NCI-H69 (cell line): Measurements from ENCODE around the gene ELMO3.

Source experiments
- DNase-seq: peaks from one replicate; lab custom pipeline; 2025; lab: John Stamatoyannopoulos, UW

Gene ELMO3, protein sequence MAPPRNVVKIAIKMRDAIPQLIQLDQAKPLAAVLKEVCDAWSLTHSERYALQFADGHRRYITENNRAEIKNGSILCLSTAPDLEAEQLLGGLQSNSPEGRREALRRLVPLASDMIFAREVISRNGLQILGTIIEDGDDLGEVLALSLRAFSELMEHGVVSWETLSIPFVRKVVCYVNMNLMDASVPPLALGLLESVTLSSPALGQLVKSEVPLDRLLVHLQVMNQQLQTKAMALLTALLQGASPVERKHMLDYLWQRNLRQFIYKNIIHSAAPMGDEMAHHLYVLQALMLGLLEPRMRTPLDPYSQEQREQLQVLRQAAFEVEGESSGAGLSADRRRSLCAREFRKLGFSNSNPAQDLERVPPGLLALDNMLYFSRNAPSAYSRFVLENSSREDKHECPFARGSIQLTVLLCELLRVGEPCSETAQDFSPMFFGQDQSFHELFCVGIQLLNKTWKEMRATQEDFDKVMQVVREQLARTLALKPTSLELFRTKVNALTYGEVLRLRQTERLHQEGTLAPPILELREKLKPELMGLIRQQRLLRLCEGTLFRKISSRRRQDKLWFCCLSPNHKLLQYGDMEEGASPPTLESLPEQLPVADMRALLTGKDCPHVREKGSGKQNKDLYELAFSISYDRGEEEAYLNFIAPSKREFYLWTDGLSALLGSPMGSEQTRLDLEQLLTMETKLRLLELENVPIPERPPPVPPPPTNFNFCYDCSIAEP

DNA sequence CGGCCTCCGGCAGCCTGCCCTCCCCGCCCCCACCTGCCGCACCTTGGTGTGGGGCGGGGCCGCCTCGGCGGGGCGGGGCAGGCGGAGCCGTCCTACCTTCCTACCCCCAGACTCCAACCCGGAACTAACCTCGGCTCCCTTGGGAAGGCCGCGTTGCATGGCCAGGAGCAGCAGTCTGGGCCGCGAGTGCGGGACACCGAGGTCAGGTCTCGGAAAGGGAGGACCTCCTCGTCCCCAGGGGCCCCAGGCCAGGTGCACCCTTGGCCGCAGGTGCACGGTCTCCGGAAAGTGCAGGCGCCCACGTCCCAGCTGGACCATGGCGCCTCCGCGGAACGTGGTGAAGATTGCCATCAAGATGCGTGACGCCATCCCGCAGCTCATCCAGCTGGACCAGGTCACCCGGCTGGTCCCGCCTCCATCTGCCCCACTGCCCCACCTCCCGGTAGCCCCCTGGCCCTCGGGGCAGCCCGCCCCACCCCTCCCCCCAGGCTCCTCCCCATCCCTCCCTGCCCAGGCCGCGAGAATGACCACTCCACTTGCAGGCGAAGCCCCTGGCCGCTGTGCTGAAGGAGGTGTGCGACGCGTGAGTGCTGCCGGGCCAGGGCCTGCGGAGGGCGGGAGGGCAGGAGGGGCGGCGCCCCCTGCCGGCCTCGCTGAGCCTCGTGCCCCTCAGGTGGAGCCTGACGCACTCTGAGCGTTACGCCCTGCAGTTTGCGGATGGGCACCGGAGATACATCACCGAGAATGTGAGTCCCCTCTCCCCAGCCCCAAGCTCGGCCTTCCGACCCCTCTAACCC is at the start of gene ELMO3:
Gene ELMO3 (plus strand): TSS at position 121 of the 797 bp plus-strand sequence. CDS start 196 bp downstream, at position 317.
- DNase-seq, result peak; percentile 72

DNA sequence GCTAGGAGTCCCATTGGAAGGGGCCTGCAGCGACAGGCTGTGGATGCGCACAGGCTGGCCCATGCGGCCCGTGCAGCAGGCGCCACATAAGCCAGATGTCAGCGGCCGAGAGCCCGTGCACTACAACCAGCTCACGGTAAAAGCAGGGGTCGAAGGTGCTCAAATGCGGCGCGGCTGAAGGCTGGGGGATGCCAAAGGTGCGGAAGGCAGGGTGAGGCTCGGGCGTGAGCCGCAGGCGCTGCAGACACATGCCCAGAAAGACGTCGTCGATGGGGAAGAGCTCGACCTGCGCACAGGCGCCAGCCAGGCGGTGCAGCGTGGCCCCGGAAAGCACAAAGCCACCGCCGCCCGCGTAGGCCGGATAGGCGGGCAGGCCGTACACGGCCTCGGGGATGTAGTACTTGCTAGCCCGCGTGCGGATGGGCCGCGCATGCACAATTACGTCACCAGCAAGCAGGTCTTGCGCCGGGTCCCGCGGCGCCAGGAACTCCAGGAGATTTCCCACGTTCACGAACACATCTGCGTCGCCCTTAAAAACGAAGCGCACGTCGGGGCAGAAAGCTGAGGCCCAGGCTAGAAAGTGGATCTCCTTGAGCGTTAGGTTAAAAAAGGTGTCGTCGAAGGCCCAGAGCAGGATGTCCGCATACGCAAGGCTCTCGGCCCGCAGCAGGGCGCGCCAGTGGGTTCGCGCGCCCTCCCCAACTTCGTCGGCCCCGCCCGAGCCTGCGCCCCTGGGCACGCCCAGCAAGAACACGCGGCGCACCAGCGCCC is 49.5 kb upstream of the ELMO3 start:
- no peak for DNase-seq

DNA sequence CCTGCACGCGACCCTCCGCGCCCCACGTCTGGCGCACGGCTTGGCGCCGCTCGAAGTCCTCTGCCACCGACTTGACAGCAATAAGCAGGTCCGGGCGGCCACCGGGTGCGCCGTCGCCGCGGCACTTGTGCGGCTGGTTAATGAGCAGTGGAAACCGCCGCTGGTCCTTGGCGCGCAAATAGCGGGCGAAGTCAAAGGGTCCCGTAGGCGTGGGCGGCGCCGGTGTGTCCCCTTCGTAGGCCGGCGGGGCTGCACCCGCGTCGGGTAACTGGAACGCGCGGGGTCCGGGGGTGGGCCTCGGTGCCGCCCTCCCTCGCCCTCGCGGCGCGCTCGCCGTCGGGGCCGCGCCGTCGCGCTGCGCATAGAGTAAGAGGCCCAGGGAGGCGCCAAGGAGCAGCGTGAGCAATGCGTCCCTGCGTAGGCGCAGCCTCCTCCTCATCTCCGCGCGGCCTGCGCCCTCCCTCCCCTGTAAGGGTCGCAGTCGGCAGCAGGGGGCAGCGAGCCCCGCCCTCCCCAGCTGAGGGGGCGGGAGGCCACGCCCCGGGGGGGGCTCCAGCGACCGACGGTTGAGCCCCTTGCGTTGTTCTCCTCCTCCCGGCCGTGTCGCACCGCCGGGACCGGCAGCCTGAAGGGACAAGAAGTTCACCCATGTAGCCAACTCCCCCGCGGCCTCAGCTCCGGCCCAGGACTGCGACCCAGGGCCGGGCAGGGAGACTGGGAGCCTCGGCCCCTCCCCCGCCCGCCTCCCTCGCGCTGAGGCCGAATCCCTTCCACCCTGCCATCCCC is 48.7 kb upstream of the ELMO3 start:
- DNase-seq, result peak; percentile 66

DNA sequence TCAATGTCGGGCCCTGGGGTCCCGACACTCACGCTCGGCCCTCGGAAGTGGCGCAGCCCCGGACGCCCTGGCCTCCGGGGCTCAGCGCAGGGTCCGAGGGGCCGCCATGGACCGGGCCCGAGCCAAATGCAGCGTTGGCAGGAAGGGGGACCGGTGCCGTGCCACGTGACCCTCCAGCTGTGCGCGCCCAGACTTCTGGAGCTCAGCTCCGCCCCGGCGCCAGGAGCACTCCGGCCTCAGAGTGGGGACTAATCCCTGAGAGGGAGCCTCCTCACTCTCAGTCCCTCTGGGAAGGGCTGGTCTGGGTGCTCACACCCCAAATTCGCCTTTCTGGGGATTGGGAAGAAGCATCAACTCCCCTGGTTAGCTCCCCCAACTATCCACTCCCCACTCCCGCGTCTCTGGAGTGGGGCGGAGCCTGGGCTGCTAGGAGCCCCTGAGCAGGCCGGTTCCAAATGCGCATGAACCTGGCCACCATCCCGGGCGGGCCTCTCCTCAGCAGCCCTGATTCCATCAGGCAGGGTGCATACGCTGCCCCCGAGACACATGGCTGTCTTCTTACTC is 48.0 kb upstream of the ELMO3 start, which contains the start of gene B3GNT9:
Gene B3GNT9 (minus strand): TSS at position 166 of the 564 bp plus-strand sequence. CDS start 513 bp downstream, outside the sequence.
- DNase-seq, result peak; percentile 69

DNA sequence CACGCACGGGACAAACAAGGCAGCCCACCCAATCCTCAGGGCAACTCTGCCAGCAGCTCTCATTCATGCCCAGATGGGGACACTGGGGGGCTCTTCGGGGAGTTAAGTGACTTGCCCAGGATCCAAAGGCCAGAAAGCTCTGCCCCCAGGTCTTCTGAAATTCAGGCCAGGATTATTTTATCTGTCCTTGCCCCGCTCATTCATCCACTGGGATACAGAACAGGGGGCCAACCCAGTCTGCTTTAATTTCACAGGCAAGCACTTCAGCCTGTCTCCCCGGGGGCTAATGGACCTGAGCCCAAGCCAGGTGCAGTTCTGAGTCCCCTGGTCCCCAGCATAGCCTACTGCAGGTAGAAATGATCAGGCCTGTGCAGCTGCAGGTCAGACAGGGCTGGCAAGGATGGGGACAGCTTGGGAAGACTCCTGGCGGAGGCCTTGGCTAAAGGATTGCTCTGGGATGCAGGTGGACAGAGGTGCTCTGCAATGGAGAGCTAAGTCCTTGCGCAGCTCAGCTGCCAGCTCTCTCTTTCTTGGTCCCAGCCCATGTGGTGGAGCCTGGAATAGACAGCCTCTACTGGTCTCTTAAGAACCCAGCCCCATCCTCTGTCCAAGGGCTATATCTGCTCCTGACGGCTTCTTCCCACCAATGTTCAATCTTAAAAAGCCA is 47.4 kb upstream of the ELMO3 start:
- peak; percentile 3 for DNase-seq

DNA sequence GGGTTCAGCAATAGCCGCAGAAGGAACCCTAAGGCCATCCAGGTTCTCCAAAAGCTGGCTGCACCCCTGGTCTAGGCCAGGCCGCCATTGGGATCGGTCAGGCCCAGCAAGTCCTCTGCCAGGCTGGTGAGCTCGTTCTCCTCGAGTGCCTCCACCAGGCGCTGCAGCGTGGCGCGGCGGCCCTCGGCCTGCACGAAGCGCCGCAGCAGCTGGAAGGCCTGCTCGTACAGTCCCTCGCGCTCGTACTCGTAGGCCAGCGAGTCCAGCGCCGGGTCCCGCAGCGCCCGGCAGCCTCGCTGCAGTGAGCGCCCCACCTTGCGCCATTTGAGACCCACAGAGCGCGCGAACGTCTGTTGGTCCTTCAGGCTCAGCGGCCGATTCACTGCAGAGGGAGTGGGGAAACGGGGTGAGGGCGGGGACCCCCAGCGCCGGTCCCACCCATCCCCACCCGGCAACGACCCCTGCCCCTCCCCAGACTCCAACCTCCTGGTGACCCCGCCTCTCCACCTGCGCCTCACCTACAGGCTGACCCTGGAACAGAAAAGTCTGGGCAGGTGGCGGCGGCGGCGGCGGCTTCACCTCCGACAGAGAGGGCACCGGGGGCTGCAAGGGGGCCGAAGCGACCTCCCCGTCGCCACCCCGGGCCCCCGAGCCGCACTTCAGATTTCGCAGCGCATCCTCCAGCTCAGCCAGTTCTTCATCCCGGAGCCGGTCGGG is 44.2 kb upstream of the ELMO3 start:
- DNase-seq, result peak; percentile 27

DNA sequence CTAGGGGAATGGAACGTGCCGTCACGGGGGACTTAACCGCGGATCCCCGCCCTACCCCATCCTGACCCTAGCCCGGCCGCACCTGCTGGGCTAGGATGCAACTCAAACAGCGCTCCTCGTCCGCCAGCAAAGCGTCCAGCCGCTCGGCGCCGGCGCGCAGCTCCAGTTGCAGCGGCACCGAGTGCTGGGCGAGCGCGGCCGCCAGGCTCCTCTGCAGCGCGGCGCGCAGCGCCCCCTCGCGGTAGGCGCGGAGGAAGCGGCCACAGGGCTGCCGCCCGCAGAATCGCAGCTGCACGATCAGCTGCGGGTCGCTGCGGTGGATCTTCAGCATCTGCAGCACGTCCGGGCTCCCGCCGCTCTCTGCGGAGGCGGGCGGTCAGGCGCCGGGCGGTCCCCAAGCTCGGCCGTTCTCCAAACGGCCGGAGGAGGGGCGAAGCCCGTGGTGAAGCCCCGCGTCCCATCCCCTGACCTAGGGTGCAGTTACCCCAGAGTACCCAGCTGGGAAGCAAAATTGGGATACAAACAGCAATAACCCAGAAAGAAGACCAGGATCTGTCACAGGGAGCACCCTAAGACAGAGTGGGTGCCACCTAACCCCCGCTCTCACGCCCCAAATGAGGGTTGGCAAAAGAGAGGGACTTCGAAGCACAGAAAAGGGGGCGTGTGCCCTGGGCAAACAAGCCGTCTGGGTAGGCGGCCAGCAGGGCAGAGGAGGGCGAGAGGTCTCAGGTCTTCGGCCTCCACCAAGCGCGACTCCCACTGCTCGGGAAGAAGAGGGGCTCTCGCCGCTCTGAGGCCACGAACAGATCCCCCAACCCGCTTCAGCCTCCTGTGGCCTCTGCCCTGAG is 43.4 kb upstream of the ELMO3 start:
- DNase-seq, result peak; percentile 78

DNA sequence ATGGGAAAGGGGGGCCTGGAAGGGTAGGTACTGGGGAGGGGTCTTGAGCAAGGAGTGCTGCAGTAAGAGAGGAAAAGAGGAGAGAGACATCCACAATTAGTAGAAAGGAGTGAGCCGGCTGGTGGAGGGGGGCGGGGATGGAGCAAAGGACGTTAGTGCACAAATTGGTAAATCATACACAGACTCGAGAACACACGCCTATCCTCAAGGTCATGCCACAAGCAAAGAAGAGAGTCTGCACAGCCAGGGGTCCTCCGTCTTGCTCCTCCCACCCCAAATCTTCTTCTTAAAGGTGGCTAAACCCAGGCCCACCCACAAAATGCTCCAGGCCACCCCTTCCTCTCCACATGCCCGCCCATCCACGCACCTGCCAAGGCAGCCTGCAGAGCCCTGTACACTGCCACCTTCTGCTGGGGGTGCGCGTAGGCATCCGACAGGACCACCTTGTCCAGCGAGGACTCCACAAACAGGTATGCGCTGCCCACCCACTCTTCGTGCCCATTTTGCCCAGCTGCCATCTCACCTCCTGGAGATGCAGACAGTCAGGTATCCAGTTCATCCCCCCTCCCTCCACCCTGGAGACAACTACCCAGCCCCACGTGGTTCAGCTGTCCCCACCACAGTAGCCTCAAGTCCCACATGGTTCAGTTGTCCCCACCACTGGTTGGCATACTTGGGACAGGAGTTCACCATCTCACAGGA is 42.6 kb upstream of the ELMO3 start:
- no peak for DNase-seq

DNA sequence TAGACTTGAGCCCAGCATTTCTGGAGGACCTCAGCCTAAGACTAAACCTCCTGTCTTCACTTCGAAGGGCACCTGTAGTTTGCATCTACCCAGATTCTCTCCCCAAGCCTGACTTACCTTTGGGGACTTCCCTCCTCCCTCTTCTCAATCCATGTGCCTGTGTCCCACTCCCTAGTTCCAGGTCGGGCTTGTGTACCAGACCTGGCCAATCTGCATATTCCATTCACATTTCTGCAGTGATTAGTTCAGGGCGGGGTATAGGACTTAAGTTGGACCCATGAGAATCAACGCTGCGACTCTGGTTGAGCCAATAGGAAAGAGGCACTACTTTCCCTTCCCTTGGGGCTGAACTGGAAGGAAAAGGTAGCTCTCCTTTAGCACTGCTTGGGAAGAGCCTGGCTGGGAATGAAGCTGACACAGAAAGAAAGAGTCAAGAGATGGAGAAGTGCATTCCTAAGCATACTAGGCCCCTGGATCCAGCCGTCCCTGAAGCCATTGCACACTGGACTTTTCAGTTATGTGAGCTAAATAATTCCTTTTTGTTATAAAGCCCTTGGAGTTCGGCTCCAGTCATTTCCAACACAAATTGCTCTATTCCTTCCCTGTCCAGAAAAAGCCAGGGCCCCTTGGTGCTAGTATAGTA is 41.7 kb upstream of the ELMO3 start:
- no peak for DNase-seq

DNA sequence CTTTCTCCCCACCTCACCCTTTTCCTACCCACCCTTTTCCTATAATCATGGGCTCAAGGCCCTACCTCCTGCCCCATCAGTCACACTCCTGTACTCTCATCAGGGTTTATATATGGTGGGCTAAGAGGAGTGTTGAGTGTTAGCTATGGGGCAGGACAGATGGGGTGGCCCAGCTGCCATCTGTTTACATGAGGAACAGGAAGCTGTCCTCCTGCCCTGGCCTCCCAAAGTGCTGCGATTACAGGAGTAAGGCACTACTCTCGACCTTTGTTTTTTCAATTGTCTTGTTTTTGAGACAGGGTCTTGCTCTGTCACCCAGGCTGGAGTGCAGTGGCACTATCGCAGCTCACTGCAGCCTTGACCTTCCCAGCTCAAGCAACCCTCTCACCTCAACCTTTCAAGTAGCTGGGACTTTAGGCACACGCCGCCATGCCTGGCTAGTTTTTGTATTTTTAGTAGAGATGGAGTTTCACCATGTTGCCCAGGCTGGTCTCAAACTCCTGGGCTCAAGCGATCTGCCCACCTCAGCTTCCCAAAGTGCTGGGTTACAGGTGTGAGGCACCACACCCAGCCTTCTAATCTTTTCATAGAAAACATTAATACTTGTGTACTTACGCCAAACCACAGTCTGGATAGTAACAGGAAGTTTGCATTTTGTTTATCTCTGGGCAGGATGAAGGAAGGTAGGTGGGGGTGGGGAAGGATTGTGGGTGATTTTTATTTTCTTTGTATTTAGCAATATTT is 40.9 kb upstream of the ELMO3 start:
- DNase-seq, result no peak

DNA sequence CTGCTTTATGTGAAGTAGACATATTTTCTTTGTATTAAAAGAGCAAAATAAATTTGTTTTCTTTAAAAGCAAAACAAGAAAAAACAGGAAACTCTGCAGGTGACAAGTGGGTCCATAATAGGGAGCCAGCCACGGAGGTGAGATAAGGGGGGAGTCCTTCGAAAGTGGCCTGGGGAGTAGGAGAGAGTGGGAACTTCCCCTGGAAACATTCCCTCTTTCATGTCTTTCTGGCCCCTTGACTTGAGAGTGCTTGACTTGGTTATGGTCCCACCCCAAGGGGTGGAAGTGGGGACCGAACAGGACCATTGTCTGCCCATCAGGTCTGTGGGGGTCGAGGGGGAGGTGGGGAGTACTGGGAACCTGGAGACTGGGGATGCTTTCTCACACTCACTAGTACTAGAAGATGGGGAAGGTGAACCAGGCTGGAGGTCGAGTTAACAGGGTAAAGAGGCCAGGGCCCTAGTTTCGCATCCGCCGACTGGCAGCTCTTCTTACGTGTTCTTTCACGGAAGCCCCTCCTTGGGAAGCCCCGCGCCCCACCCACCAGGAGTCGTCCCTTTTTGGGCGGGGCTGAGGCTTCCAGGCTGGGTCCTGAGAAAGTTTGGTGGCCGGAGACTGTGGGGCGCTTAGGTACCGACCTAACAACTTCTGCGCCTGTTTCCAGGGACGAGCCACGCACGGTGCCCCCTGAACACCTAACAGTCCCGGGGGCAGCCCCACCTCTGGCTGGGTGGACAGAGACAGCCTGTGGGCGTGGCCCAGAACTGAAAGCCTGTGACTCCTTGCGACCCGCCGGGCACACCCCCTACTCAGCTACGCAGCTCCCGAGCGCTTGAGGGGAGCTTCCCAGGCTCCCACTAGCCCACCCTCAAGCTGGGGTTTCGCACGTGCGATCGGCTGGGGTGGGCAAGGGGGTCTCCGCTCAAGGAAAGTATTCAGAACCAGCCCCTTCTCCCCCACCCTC is 40.0 kb upstream of the ELMO3 start:
- peak; percentile 34 for DNase-seq

DNA sequence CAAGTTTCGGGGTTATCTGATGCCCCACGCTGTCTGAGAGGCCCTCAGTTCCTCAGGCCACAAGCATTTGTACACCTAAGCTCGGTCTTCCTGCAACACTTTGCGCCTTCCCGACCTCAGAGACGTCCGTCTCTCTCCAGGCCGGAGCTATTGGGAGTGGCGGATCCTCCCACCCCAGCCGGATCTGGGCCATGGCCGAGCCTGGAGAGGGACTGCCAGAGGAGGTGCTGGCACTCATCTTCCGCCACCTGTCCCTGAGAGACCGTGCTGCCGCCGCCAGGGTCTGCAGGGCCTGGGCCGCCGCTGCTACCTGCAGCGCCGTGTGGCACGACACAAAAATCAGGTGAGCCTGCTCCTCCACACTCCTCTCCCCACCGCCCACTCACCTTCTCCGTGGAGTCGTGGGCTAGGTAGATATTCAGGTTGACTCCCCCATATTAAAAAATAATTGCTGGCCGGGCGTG is 37.3 kb upstream of the ELMO3 start:
- no peak for DNase-seq

DNA sequence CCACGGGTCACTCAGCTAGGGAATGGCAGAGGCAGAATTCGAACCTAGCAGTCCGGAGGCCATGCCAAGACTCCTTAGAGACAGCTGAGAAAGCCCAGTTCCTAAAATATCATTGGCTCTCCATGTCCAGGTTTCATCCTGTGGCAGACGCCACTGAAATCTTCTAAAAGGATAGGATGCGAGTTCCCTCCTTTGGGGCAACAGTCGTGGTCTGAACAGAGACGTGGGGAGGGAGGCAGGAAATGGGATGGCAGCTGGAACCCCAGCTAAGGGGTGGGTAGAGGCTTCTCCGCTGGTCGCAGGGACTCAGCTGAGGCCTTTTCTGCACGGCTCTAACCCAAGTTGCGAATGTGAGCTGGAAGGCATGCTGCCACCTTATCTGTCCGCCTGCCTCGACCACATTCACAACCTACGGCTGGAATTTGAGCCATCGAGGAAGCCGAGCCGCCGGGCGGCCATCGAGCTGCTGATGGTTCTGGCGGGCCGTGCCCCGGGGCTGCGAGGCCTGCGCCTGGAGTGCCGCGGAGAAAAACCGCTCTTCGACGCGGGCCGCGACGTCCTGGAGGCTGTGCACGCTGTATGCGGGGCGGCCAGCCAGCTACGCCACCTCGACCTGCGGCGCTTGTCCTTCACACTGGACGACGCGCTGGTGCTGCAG is 36.3 kb upstream of the ELMO3 start:
- DNase-seq, result no peak

DNA sequence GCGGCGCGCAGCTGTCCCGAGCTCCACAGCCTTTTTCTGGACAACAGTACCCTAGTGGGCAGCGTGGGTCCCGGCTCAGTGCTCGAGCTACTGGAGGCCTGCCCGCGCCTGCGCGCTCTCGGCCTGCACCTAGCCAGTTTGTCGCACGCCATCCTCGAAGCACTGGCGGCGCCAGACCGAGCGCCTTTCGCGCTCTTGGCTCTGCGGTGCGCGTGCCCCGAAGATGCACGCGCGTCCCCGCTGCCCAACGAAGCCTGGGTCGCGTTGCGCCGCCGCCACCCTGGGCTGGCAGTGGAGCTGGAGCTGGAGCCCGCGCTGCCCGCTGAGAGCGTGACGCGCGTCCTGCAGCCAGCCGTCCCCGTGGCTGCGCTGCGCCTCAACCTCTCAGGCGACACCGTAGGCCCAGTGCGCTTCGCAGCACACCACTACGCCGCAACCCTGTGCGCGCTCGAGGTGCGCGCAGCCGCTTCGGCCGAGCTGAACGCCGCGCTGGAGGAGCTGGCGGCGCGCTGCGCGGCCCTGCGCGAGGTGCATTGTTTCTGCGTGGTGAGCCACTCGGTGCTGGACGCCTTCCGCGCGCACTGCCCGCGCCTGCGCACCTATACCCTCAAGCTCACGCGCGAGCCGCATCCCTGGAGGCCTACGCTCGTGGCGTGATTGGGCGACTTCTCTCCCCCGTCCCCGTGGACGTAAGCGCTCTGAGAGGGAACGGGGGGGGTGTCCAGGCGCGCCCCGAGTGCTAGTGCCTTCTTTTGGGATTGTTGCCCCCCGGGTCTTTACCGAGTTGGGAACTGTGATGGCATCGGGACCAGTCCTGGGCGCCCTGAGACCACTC is 35.5 kb upstream of the ELMO3 start:
- DNase-seq, result peak; percentile 91
